Mammary epithelial cell (primary cell): ENCODE measurements around the gene RAVER1.

Source experiments
- CTCF ChIP-seq, 2 donors: IDR thresholded peaks in 1 of 2; conservative IDR thresholded peaks in 1 of 2; 2 replicates each; pipeline ENCODE4 v1.5.1; 2011 to 2012; ENCODE audit warnings: inconsistent platforms in 2 of 2, low read length in 2 of 2, mild to moderate bottlenecking in 2 of 2, control low read depth in 1 of 2, low read depth in 1 of 2; ENCODE audit not compliant: insufficient read depth in 1 of 2; ENCODE audit errors: extremely low read depth in 1 of 2
- EZH2 ChIP-seq: IDR thresholded peaks from 2 replicates; pipeline ENCODE4 v1.6.1; 2012; ENCODE audit warnings: low read length, inconsistent platforms, borderline replicate concordance

- TF ChIP-seq CTCF (conservative IDR thresholded peaks at IDR 0.05 in 1 of 2, IDR thresholded peaks at IDR 0.05 in 1 of 2; ENCODE audit: extremely low read depth in 1 of 2, insufficient read depth in 1 of 2, low read depth in 1 of 2, low read length in 2 of 2) (no peak), EZH2 (no peak)
Observed at GRCh38 chr19:10380313-10381102, 47.2 kb upstream of the RAVER1 start, which contains the start of gene TYK2.
